Astrocyte (in vitro differentiated cells and primary cell): ENCODE data around the gene NSD1. TPM values are rescaled to one million over a fixed set of nuclear protein-coding genes. Genes with fewer than 3 reads are reported as not detected.
A peak's percentile ranks its signal among the peaks of the same experiment; 100 is the strongest.

Source experiments
- DNase-seq: peaks from one replicate; pipeline ENCODE4 v3.0.0-alpha.2; 2010; ENCODE audit warnings: low read depth
- FAIRE-seq: peaks from 2 replicates; lab custom pipeline; 2011; peaks lifted over from hg19 to GRCh38; lab: Jason Lieb, UNC
- H2AFZ ChIP-seq: 2 replicates; pipeline ENCODE4 v1.6.0; 2012; ENCODE audit warnings: low read depth, low read length, inconsistent platforms
- H3K27ac ChIP-seq: 2 replicates; pipeline ENCODE4 v1.5.1; 2011; ENCODE audit warnings: low read depth, low read length, inconsistent platforms
- H3K27me3 ChIP-seq: 2 replicates; pipeline ENCODE4 v1.6.0; 2011; ENCODE audit warnings: low read length, inconsistent platforms; ENCODE audit not compliant: insufficient read depth
- H3K36me3 ChIP-seq: 2 replicates; pipeline ENCODE4 v1.5.1; 2011; ENCODE audit warnings: low read length, inconsistent platforms; ENCODE audit not compliant: insufficient read depth
- H3K4me1 ChIP-seq: 2 replicates; pipeline ENCODE4 v1.5.1; 2011; ENCODE audit warnings: low read length, inconsistent platforms; ENCODE audit not compliant: insufficient read depth
- H3K4me2 ChIP-seq: 2 replicates; pipeline ENCODE4 v1.6.0; 2012; ENCODE audit warnings: low read length, inconsistent platforms
- H3K4me3 ChIP-seq: 2 replicates; pipeline ENCODE4 v1.5.1; 2011; ENCODE audit warnings: low read depth, mild to moderate bottlenecking, low read length, inconsistent platforms; ENCODE audit not compliant: insufficient read depth
- H3K79me2 ChIP-seq: 2 replicates; pipeline ENCODE4 v1.6.0; 2012; ENCODE audit warnings: mild to moderate bottlenecking, low read length, inconsistent platforms; ENCODE audit not compliant: insufficient read depth
- H3K9ac ChIP-seq: 2 replicates; pipeline ENCODE4 v1.6.0; 2012; ENCODE audit warnings: mild to moderate bottlenecking, low read length, inconsistent platforms
- H3K9me3 ChIP-seq: 2 replicates; pipeline ENCODE4 v1.5.1; 2012; ENCODE audit warnings: low read depth, mild to moderate bottlenecking, low read length, inconsistent platforms; ENCODE audit not compliant: insufficient read depth
- H4K20me1 ChIP-seq: 2 replicates; pipeline ENCODE4 v1.6.0; 2012; ENCODE audit warnings: low read length, inconsistent platforms; ENCODE audit not compliant: insufficient read depth
- H3K27ac Mint-ChIP-seq: one replicate; pipeline ENCODE4 v1.8.0; 2021; ENCODE audit warnings: mild to moderate bottlenecking, mixed read lengths; ENCODE audit not compliant: unreplicated experiment
- H3K27me3 Mint-ChIP-seq: one replicate; pipeline ENCODE4 v1.8.0; 2021; ENCODE audit warnings: low read depth, mixed read lengths; ENCODE audit not compliant: unreplicated experiment
- H3K36me3 Mint-ChIP-seq: one replicate; pipeline ENCODE4 v1.8.0; 2021; ENCODE audit warnings: low read depth, mixed read lengths; ENCODE audit not compliant: unreplicated experiment
- H3K4me1 Mint-ChIP-seq: one replicate; pipeline ENCODE4 v1.8.0; 2021; ENCODE audit warnings: low read depth, mixed read lengths; ENCODE audit not compliant: unreplicated experiment
- H3K4me3 Mint-ChIP-seq: one replicate; pipeline ENCODE4 v1.8.0; 2021; ENCODE audit warnings: mild to moderate bottlenecking, moderate library complexity, mixed read lengths; ENCODE audit not compliant: unreplicated experiment
- H3K9me3 Mint-ChIP-seq: one replicate; pipeline ENCODE4 v1.8.0; 2021; ENCODE audit warnings: mild to moderate bottlenecking, mixed read lengths; ENCODE audit not compliant: unreplicated experiment
- EZH2 ChIP-seq: IDR thresholded peaks from 2 replicates; pipeline ENCODE4 v1.6.1; 2012; ENCODE audit warnings: mild to moderate bottlenecking, low read length, inconsistent platforms; ENCODE audit not compliant: insufficient read depth
- total RNA-seq: library from RNA; stranded (reverse); gene quantifications from 2 replicates; pipeline ENCODE4 v1.2.1, GENCODE V29; 2021
- TF ChIP-seq, protein P1 (sequence below): IDR thresholded peaks from 2 replicates; pipeline ENCODE4 v1.5.1; 2011; ENCODE audit warnings: low read depth, mild to moderate bottlenecking, inconsistent platforms, low read length, moderate library complexity; ENCODE audit not compliant: insufficient read depth

NSD1 gene
- total RNA-seq, 1 donor from 2014 or later: 71.9 TPM

GRCh38 chr5:177116631-177117373 is 16.8 kb upstream of the NSD1 start:
- TF ChIP-seq, protein P1, sequence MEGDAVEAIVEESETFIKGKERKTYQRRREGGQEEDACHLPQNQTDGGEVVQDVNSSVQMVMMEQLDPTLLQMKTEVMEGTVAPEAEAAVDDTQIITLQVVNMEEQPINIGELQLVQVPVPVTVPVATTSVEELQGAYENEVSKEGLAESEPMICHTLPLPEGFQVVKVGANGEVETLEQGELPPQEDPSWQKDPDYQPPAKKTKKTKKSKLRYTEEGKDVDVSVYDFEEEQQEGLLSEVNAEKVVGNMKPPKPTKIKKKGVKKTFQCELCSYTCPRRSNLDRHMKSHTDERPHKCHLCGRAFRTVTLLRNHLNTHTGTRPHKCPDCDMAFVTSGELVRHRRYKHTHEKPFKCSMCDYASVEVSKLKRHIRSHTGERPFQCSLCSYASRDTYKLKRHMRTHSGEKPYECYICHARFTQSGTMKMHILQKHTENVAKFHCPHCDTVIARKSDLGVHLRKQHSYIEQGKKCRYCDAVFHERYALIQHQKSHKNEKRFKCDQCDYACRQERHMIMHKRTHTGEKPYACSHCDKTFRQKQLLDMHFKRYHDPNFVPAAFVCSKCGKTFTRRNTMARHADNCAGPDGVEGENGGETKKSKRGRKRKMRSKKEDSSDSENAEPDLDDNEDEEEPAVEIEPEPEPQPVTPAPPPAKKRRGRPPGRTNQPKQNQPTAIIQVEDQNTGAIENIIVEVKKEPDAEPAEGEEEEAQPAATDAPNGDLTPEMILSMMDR: no peak
- no peak for TF ChIP-seq EZH2
- DNase-seq: peak; percentile 75
- no peak overlapping the region for H3K4me3 Mint-ChIP-seq

DNA sequence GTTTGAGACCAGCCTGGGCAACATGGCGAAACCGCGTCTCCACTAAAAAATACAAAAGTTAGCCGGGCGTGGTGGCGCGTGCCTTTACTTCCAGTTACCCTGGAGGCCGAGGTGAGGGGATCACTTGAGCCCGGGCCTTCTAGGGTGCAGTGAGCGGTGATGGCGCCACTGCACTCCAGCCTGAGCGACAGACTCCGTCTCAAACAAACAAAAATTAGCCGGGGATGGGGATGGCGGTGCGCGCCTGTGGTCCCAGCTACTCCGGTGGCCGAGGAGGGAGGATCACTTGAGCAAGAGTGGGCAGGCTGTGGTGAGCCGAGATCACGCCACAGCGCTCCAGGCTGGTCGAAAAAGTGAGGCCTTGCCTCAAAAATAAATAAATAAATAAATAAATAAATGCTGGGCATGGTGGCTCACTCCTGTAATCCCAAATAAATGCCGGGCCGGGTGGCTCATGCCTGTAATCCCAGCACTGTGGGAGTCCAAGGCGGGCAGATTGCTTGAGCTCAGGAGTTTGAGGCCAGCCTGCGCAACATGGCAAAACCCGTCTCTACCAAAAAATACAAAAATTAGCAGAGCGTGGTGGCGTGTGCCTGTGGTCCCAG is 16.0 kb upstream of the NSD1 start:
- Histone ChIP-seq H4K20me1 (peaks cover 1% of the 10 kb centered on the region), H3K4me2 (no peak overlapping the region), H3K4me1 (peaks cover 4% of the 10 kb centered on the region), H3K27me3 (no peaks in the 10 kb centered on the region), H2AFZ (peak overlapping the region; percentile 93), H3K9ac (no peak overlapping the region), H3K27ac (no peak overlapping the region), H3K36me3 (no peaks in the 10 kb centered on the region), H3K4me3 (no peak overlapping the region), H3K9me3 (no peaks in the 10 kb centered on the region), H3K79me2 (no peaks in the 10 kb centered on the region)
- DNase-seq (no peak), FAIRE-seq (no peak)
- H3K4me3 Mint-ChIP-seq: no peak overlapping the region
- TF ChIP-seq EZH2: no peak
- TF ChIP-seq, protein P1: no peak
- H3K4me1 Mint-ChIP-seq: no peaks in the 10 kb centered on the region
- peaks cover 10% of the 10 kb centered on the region for H3K27me3 Mint-ChIP-seq
- H3K27ac Mint-ChIP-seq: no peak overlapping the region
- no peaks in the 10 kb centered on the region for H3K9me3 Mint-ChIP-seq
- H3K36me3 Mint-ChIP-seq: peaks cover 1% of the 10 kb centered on the region

More at GRCh38 chr5:177116631-177117373, 16.8 kb upstream of the NSD1 start:
- H3K36me3 Mint-ChIP-seq: peaks cover 1% of the 10 kb centered on the region
- H3K4me3 ChIP-seq: no peak overlapping the region
- no peaks in the 10 kb centered on the region for H3K27me3 ChIP-seq
- H3K9me3 ChIP-seq: no peaks in the 10 kb centered on the region
- no peak overlapping the region for H3K9ac ChIP-seq
- no peaks in the 10 kb centered on the region for H3K79me2 ChIP-seq
- peaks cover 14% of the 10 kb centered on the region for H3K27me3 Mint-ChIP-seq
- peaks cover 4% of the 10 kb centered on the region for H3K4me1 ChIP-seq
- no peaks in the 10 kb centered on the region for H3K36me3 ChIP-seq
- peak overlapping the region; percentile 63 for H3K4me2 ChIP-seq
- H3K27ac Mint-ChIP-seq: no peak overlapping the region
- no peaks in the 10 kb centered on the region for H3K4me1 Mint-ChIP-seq
- H4K20me1 ChIP-seq: peaks cover 6% of the 10 kb centered on the region
- no peak for FAIRE-seq
- peak overlapping the region; percentile 93 for H2AFZ ChIP-seq
- H3K27ac ChIP-seq: no peak overlapping the region
- H3K9me3 Mint-ChIP-seq: no peaks in the 10 kb centered on the region

DNA sequence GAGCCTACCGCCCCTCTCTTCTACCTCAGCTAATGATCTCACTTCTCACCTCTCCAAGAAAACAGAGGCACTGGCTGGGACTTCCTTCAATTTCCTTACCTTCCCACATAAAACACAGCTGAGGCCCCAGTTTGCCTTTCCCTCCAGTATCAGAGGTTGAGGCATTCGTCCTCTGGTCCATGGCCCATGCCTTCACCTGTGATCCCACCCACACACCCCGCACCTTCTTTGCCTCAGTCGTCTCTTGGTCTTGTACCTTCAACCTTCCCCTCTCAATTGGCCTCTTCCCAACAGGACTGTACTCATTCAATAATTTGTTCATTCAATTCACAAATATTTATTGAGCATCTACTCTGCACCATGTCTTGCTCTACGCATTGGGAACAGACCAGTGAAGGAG is 11.0 kb upstream of the NSD1 start:
- Histone ChIP-seq H3K9me3 (no peaks in the 10 kb centered on the region), H2AFZ (no peak overlapping the region), H3K4me2 (no peak overlapping the region), H3K9ac (no peak overlapping the region), H3K27me3 (no peaks in the 10 kb centered on the region), H3K36me3 (no peaks in the 10 kb centered on the region), H3K79me2 (no peaks in the 10 kb centered on the region), H3K4me1 (no peaks in the 10 kb centered on the region), H3K4me3 (no peak overlapping the region), H3K27ac (no peak overlapping the region), H4K20me1 (no peaks in the 10 kb centered on the region)
- Mint-ChIP-seq H3K9me3 (no peaks in the 10 kb centered on the region), H3K27me3 (peaks cover 7% of the 10 kb centered on the region), H3K36me3 (no peaks in the 10 kb centered on the region), H3K4me3 (no peak overlapping the region), H3K4me1 (no peaks in the 10 kb centered on the region), H3K27ac (no peak overlapping the region)
- DNase-seq (no peak), FAIRE-seq (no peak)
- TF ChIP-seq, protein P1: no peak
- no peak for TF ChIP-seq EZH2
